ENCODE results near the gene GUCD1.

- TF ChIP-seq POLR2A (IDR thresholded peaks at IDR 0.05; ENCODE audit: control extremely low read depth in 1 of 2, low read depth in 2 of 2, low read length in 2 of 2) (no peak), CTCF (IDR thresholded peaks at IDR 0.05; ENCODE audit: control extremely low read depth in 1 of 3, insufficient read depth in 1 of 3, low read depth in 1 of 3, low read length in 3 of 3) (no peak), SUZ12 (IDR thresholded peaks at IDR 0.05; ENCODE audit: low read length) (no peak), GABPA (IDR thresholded peaks at IDR 0.05; ENCODE audit: borderline replicate concordance, insufficient read depth, low read length) (no peak), RAD21 (IDR thresholded peaks at IDR 0.05 in 1 of 2, conservative IDR thresholded peaks at IDR 0.05 in 1 of 2; ENCODE audit: low read depth in 2 of 2, low read length in 2 of 2) (no peak), SIX5 (IDR thresholded peaks at IDR 0.05; ENCODE audit: low read depth, low read length) (no peak), RBBP5 (IDR thresholded peaks at IDR 0.05; ENCODE audit: borderline replicate concordance, low read depth, low read length) (no peak), TCF12 (IDR thresholded peaks at IDR 0.05; ENCODE audit: low read depth, low read length) (no peak)
These were observed 42.9 kb downstream of the GUCD1 start for GRCh38 chr22:24512043-24512442.
